HepG2 (cell line): Measurements from ENCODE around the gene INPP5E. TPM values are rescaled to one million over a fixed set of nuclear protein-coding genes. Genes with fewer than 3 reads are reported as not detected.

Experiments used
- ATAC-seq: fragments of 200-7000 bp; cut with Tn5 transposase; 3 replicates; pipeline ENCODE4 v1.9.1; 2020; ENCODE audit warnings: mild to moderate bottlenecking, moderate library complexity
- BruUV-seq: library from RNA; stranded (reverse); fragments of 400-500 nt; replicated peaks from 2 replicates; lab custom pipeline; 2021; lab: Mats Ljungman, UMichigan
- CTCF ChIA-PET: fragments of 300-600 bp; formaldehyde crosslinking; extraction: SDS; loops from one replicate; lab custom pipeline; 2021; ENCODE audit warnings: low total read pairs, inconsistent platforms, low intra/inter-chr PET ratio; lab: Yijun Ruan, JAX
- POLR2A ChIA-PET: fragments of 350-600 bp; sonication (Branson Sonifier 250); formaldehyde crosslinking; loops from one replicate; lab custom pipeline; 2020; ENCODE audit warnings: antibody characterized with exemption, inconsistent platforms; lab: Yijun Ruan, JAX
- DNase-seq: peaks from one replicate; pipeline ENCODE4 v3.0.0-alpha.2; 2015; ENCODE audit warnings: low spot score
- FAIRE-seq: peaks from 3 replicates; lab custom pipeline; 2011; peaks lifted over from hg19 to GRCh38; lab: Jason Lieb, UNC
- H2AFZ ChIP-seq: one replicate; pipeline ENCODE4 v1.6.1; 2011; ENCODE audit warnings: low read length, inconsistent platforms
- H3K27ac ChIP-seq: fragments of 300-600 bp; 3 replicates; pipeline ENCODE4 v1.8.0; 2011; ENCODE audit warnings: mixed run types, mild to moderate bottlenecking, mixed read lengths, low read length, inconsistent platforms; ENCODE audit not compliant: insufficient read depth; ENCODE audit errors: extremely low read length
- H3K27me3 ChIP-seq, 2 experiments: fragments of 200-600 bp in 1 of 2; 2 replicates in 1 of 2; 3 replicates in 1 of 2; pipeline versions ENCODE4 v1.6.0 to v1.8.0; 2011; ENCODE audit warnings: low read length in 2 of 2, mild to moderate bottlenecking in 2 of 2, moderate library complexity in 2 of 2, inconsistent platforms in 1 of 2; ENCODE audit not compliant: insufficient read depth in 2 of 2, control insufficient read depth in 1 of 2
- H3K36me3 ChIP-seq, 2 experiments: fragments of 200-600 bp in 1 of 2; replicated peaks in 1 of 2; 2 replicates in 1 of 2; 3 replicates in 1 of 2; pipeline versions ENCODE4 v1.5.1 to v1.8.0; 2011; ENCODE audit warnings: low read length in 2 of 2, inconsistent platforms in 1 of 2; ENCODE audit not compliant: insufficient read depth in 2 of 2, control insufficient read depth in 1 of 2
- H3K4me1 ChIP-seq: 2 replicates; pipeline ENCODE4 v1.5.1; 2012; ENCODE audit warnings: low read length, inconsistent platforms; ENCODE audit not compliant: insufficient read depth
- H3K4me2 ChIP-seq: 2 replicates; pipeline ENCODE4 v1.6.0; 2011; ENCODE audit warnings: low read depth, low read length, inconsistent platforms
- H3K4me3 ChIP-seq, 3 experiments: fragments of 200-600 bp in 1 of 3; sonication (generic), shearing (Covaris generic) in 1 of 3; replicated peaks in 1 of 3; 2 replicates each; pipeline ENCODE4 v1.5.1; 2011 to 2016; ENCODE audit warnings: low read length in 3 of 3, inconsistent platforms in 2 of 3, low read depth in 2 of 3, mild to moderate bottlenecking in 2 of 3, control low read depth in 1 of 3, mixed read lengths in 1 of 3; ENCODE audit not compliant: insufficient read depth in 1 of 3
- H3K79me2 ChIP-seq: one replicate; pipeline ENCODE4 v1.6.1; 2011; ENCODE audit warnings: low read length, inconsistent platforms; ENCODE audit not compliant: insufficient read depth
- H3K9ac ChIP-seq: 2 replicates; pipeline ENCODE4 v1.6.0; 2011; ENCODE audit warnings: mild to moderate bottlenecking, low read depth, low read length, inconsistent platforms; ENCODE audit not compliant: insufficient read depth
- H3K9me3 ChIP-seq: 2 replicates; pipeline ENCODE4 v1.5.1; 2012; ENCODE audit warnings: mild to moderate bottlenecking, low read length
- H4K20me1 ChIP-seq: 2 replicates; pipeline ENCODE4 v1.6.0; 2011; ENCODE audit warnings: inconsistent platforms, mild to moderate bottlenecking, low read length, moderate library complexity; ENCODE audit not compliant: insufficient read depth
- AGO2 ChIP-seq: fragments of 200-400 bp; formaldehyde crosslinking; optimal IDR thresholded peaks from 2 replicates; pipeline ENCODE3; 2017; ENCODE audit warnings: mild to moderate bottlenecking, low read depth, low read length, moderate library complexity
- RBFOX2 ChIP-seq: fragments of 200-400 bp; formaldehyde crosslinking; IDR thresholded peaks from 2 replicates; pipeline ENCODE4 v1.6.1; 2017; ENCODE audit warnings: low read depth, mild to moderate bottlenecking, low read length
- ZBTB43 ChIP-seq: sonication (generic); formaldehyde crosslinking; conservative IDR thresholded peaks from 2 replicates; pipeline ENCODE4 v1.4.0; 2020; ENCODE audit warnings: missing genetic modification reagents
- ZGPAT ChIP-seq: IDR thresholded peaks from 2 replicates; pipeline ENCODE4 v1.6.1; 2016; ENCODE audit warnings: mild to moderate bottlenecking
- WGBS: methylation state at CpG from one replicate; pipeline ENCODE4 v1.1.6; 2017; ENCODE audit warnings: low lambda C conversion rate; 5-methylcytosine and 5-hydroxymethylcytosine counted together
- in situ Hi-C: cut with HindIII; loops from 2 replicates; pipeline ENCODE4 v1.10.0; 2017; ENCODE audit warnings: low pct_unique_long_range_greater_than_20kb; ENCODE audit not compliant: extremely low pct_ligation_motif_present
- intact Hi-C: fragments of 100-400 bp; cut with micrococcal nuclease; formaldehyde crosslinking; loops from one replicate; pipeline ENCODE4 v1.10.0; 2022; ENCODE audit not compliant: unreplicated experiment
- polyA plus RNA-seq, 8 experiments: library from polyadenylated mRNA; depleted of rRNA in 3 of 8; stranded (reverse) in 7 of 8; unstranded in 1 of 8; fragments of >200 nt; fragmentation: Illumina TruSeq in 4 of 8; extraction: Trizol in 4 of 8; gene quantifications; 2 replicates each; pipeline versions ENCODE4 v1.2.1 to v1.2.3, GENCODE V29; 2011 to 2016; ENCODE audit warnings: low read depth in 4 of 8, missing spikeins in 1 of 8, mixed read lengths in 1 of 8; ENCODE audit not compliant: insufficient read depth in 1 of 8
- total RNA-seq, 5 experiments: library from RNA; depleted of rRNA; stranded (reverse); fragments of >200 nt; fragmentation: Illumina TruSeq; extraction: Trizol; gene quantifications; 2 replicates each; pipeline ENCODE4 v1.2.3, GENCODE V29; 2016; ENCODE audit warnings: low read depth in 1 of 5

Gene INPP5E
- total and polyA plus RNA-seq, 2 of the 13 experiments (the other 11 are each of a cell fraction or from before 2014, with no cell fraction given) = 5.5 TPM

- no peak overlapping the region for H3K4me3 ChIP-seq
- H2AFZ ChIP-seq = no peak overlapping the region
- in situ Hi-C loops (no loop called here), intact Hi-C loops (no loop called here)
- no peak for ATAC-seq
- peaks cover 29 to 70% of the 10 kb centered on the region in 2 experiments; a peak in 4 of 5 replicates for H3K36me3 ChIP-seq
- ChIA-PET CTCF (no interaction called here), POLR2A (no interaction called here)
- BruUV-seq = no TSS peak
- 0 out of 2 replicates have a peak, but pooled peaks cover 2% of the 10 kb centered on the region for H4K20me1 ChIP-seq
- H3K27me3 ChIP-seq = no peaks in the 10 kb centered on the region
- DNase-seq = no peak
- no peak overlapping the region for H3K9ac ChIP-seq
- no peaks in the 10 kb centered on the region; the same call in 1 of the 2 replicates for H3K4me1 ChIP-seq
- peak; percentile 38 for TF ChIP-seq AGO2
- TF ChIP-seq ZGPAT (CRISPR knock-in tag) = no peak
- H3K4me2 ChIP-seq = no peak overlapping the region
- no peaks in the 10 kb centered on the region for H3K9me3 ChIP-seq
- no peak overlapping the region for H3K27ac ChIP-seq
- H3K79me2 ChIP-seq = peaks cover 2% of the 10 kb centered on the region
- FAIRE-seq = no peak
- WGBS = 95% methylated on average over 6 of the region's 21 CpGs
These were observed 46.9 kb downstream of the INPP5E start for GRCh38 chr9:136392538-136393449.

GRCh38 chr9:136391737-136392537, 47.7 kb downstream of the INPP5E start:
- intact Hi-C loops = no loop called here
- Histone ChIP-seq H4K20me1 (0 out of 2 replicates have a peak, but pooled peaks cover 2% of the 10 kb centered on the region), H2AFZ (no peak overlapping the region), H3K9ac (no peak overlapping the region), H3K79me2 (no peaks in the 10 kb centered on the region), H3K4me2 (no peak overlapping the region), H3K27me3 (no peaks in the 10 kb centered on the region), H3K4me1 (no peaks in the 10 kb centered on the region; the same call in 1 of the 2 replicates), H3K27ac (no peak overlapping the region), H3K4me3 (no peak overlapping the region), H3K9me3 (no peaks in the 10 kb centered on the region), H3K36me3 (peaks cover 33 to 76% of the 10 kb centered on the region in 2 experiments; a peak in 4 of 5 replicates)
- DNase-seq (no peak), FAIRE-seq (no peak), ATAC-seq (no peak; the same call in 2 of the 3 replicates)
- in situ Hi-C loops = no loop called here
- 0 out of 2 replicates have a peak, but pooled peaks have one; percentile 18 for TF ChIP-seq RBFOX2
- no peak for TF ChIP-seq ZBTB43 (CRISPR knock-in tag)
- ChIA-PET CTCF (no interaction called here), POLR2A (no interaction called here)
- no TSS peak for BruUV-seq
- 97% methylated on average over 12 of the region's 28 CpGs for WGBS
